ENCODE data around the gene CBFA2T2. TPM values are rescaled to one million over a fixed set of nuclear protein-coding genes. Genes with fewer than 3 reads are reported as not detected.

The CBFA2T2 gene
- polyA plus RNA-seq, 3 donors: 1.7 to 9.7 (median 4.9) TPM

DNA sequence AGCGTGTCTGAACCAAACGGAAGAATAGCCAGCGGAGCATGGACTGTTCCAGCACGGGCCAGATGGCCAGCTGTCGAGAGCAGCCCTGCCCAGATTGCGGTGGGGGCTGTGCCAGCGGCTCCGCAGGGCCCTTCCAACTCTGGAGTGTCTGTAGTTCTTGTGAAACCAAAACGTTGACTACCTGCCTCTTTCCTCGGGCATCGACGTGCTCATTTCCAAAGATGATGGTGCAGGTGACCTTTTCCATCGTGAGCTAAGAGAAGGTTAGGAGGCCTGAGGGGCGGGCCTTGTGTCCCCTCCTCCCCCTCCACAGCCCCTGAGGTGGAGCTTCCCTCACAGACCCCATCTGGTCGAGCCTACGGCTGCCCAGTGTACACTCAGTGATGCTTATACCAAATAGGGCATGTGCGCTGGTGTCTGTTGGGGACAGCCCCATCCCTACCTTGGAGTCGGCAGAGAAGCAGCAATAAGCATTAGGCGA is 159.3 kb downstream of the CBFA2T2 start:
- TF ChIP-seq, protein P1, sequence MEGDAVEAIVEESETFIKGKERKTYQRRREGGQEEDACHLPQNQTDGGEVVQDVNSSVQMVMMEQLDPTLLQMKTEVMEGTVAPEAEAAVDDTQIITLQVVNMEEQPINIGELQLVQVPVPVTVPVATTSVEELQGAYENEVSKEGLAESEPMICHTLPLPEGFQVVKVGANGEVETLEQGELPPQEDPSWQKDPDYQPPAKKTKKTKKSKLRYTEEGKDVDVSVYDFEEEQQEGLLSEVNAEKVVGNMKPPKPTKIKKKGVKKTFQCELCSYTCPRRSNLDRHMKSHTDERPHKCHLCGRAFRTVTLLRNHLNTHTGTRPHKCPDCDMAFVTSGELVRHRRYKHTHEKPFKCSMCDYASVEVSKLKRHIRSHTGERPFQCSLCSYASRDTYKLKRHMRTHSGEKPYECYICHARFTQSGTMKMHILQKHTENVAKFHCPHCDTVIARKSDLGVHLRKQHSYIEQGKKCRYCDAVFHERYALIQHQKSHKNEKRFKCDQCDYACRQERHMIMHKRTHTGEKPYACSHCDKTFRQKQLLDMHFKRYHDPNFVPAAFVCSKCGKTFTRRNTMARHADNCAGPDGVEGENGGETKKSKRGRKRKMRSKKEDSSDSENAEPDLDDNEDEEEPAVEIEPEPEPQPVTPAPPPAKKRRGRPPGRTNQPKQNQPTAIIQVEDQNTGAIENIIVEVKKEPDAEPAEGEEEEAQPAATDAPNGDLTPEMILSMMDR (IDR thresholded peaks at IDR 0.05): no peak
- intact Hi-C loops (cut with micrococcal nuclease): no loop called here
- 96% methylated on average over 12 of the region's 19 CpGs for WGBS (ENCODE audit: insufficient coverage)

DNA sequence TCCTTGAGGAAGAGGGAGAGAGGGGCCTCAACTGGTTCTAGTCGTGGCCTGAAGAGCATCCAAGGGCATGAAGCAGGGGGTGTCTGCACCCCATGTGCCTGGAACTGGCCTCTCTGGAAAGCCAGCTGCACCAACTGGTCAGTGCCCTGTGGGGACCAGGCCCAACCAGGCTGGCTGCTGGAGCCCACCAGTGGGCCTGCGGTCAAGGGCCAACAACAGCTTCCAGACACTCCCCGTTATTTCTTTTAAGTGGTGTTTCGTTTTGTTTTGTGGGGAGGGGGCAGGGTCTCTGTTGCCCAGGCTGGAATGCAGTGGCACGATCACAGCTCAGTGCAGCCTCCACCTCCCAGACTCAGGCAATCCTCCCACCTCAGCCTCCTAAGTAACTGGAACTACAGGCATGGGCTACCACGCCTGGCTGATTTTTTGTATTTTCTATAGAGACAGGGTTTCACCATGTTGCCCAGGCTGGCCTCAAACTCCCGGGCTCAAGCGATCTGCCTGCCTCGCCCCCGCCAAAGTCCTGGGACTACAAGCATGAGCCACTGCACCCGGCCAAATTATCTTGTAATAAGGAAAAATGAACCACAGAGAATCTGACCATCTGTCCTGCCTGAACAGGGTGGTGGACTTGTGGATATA is 160.3 kb downstream of the CBFA2T2 start:
- H3K4me1 Mint-ChIP-seq: peaks cover 6% of the 10 kb centered on the region
- H3K9me3 ChIP-seq (replicated peaks in 1 of 2; ENCODE audit: control insufficient read depth in 1 of 2, insufficient read depth in 1 of 2, low read length in 2 of 2): no peaks in the 10 kb centered on the region
- no peak overlapping the region for H2AFZ ChIP-seq (ENCODE audit: insufficient read depth, low read depth, low read length, poor library complexity, severe bottlenecking)
- TF ChIP-seq, protein P1 (IDR thresholded peaks at IDR 0.05): no peak
- H3K27ac Mint-ChIP-seq: peak overlapping the region in 1 of 7 donors; percentile 33
- H3K36me3 ChIP-seq (replicated peaks in 1 of 2; ENCODE audit: control insufficient read depth in 1 of 2, insufficient read depth in 2 of 2, low read length in 2 of 2): peaks cover 6 to 13% of the 10 kb centered on the region in 2 donors
- H3K27ac ChIP-seq (ENCODE audit: low read depth in 1 of 2, low read length in 2 of 2): no peak overlapping the region
- peaks cover 1 to 8% (median 2%) of the 10 kb centered on the region in 3 donors for H3K27me3 Mint-ChIP-seq (ENCODE audit: low read depth in 3 of 3)
- H3K9me3 Mint-ChIP-seq: no peaks in the 10 kb centered on the region
- H3K4me1 ChIP-seq (ENCODE audit: control insufficient read depth in 1 of 2, insufficient read depth in 2 of 2, low read length in 2 of 2): no peaks in the 10 kb centered on the region
- no peak overlapping the region for H3K4me2 ChIP-seq (replicated peaks; ENCODE audit: extremely low read depth, low read length, poor library complexity, severe bottlenecking)
- intact Hi-C loops (cut with micrococcal nuclease): no loop called here
- H3K9ac ChIP-seq (ENCODE audit: insufficient read depth, low read length, poor library complexity, severe bottlenecking): no peak overlapping the region
- H4K20me1 ChIP-seq (ENCODE audit: insufficient read depth, low read length): no peaks in the 10 kb centered on the region
- H3K4me3 ChIP-seq (replicated peaks in 1 of 3; ENCODE audit: low read depth in 2 of 3, low read length in 3 of 3): no peak overlapping the region
- WGBS (ENCODE audit: insufficient coverage): 97% methylated on average over 5 of the region's 11 CpGs
- no peak overlapping the region for H3K4me3 Mint-ChIP-seq
- no peak for DNase-seq
- H3K36me3 Mint-ChIP-seq: peaks cover 12 to 15% of the 10 kb centered on the region in 2 donors
- H3K27me3 ChIP-seq (ENCODE audit: control insufficient read depth in 2 of 2, insufficient read depth in 2 of 2, low read length in 2 of 2): no peaks in the 10 kb centered on the region
- H3K79me2 ChIP-seq (ENCODE audit: insufficient read depth, low read length): no peaks in the 10 kb centered on the region

More for the DNA sequence above, 159.3 kb downstream of the CBFA2T2 start:
- Histone ChIP-seq H3K4me2 (replicated peaks; ENCODE audit: extremely low read depth, low read length, poor library complexity, severe bottlenecking) (no peak overlapping the region), H3K4me1 (ENCODE audit: control insufficient read depth in 1 of 2, insufficient read depth in 2 of 2, low read length in 2 of 2) (no peaks in the 10 kb centered on the region), H3K79me2 (ENCODE audit: insufficient read depth, low read length) (no peaks in the 10 kb centered on the region), H4K20me1 (ENCODE audit: insufficient read depth, low read length) (no peaks in the 10 kb centered on the region), H3K4me3 (replicated peaks in 1 of 3; ENCODE audit: low read depth in 2 of 3, low read length in 3 of 3) (no peak overlapping the region), H3K9ac (ENCODE audit: insufficient read depth, low read length, poor library complexity, severe bottlenecking) (no peak overlapping the region), H3K27me3 (ENCODE audit: control insufficient read depth in 2 of 2, insufficient read depth in 2 of 2, low read length in 2 of 2) (no peaks in the 10 kb centered on the region), H3K27ac (ENCODE audit: low read depth in 1 of 2, low read length in 2 of 2) (no peak overlapping the region), H2AFZ (ENCODE audit: insufficient read depth, low read depth, low read length, poor library complexity, severe bottlenecking) (no peak overlapping the region), H3K9me3 (replicated peaks in 1 of 2; ENCODE audit: control insufficient read depth in 1 of 2, insufficient read depth in 1 of 2, low read length in 2 of 2) (no peaks in the 10 kb centered on the region), H3K36me3 (replicated peaks in 1 of 2; ENCODE audit: control insufficient read depth in 1 of 2, insufficient read depth in 2 of 2, low read length in 2 of 2) (peaks cover 16 to 23% of the 10 kb centered on the region in 2 donors)
- peaks cover 21 to 25% of the 10 kb centered on the region in 2 donors for H3K36me3 Mint-ChIP-seq
- H3K9me3 Mint-ChIP-seq: no peaks in the 10 kb centered on the region
- peaks cover 6% of the 10 kb centered on the region for H3K4me1 Mint-ChIP-seq
- H3K4me3 Mint-ChIP-seq: no peak overlapping the region
- peaks cover 1 to 4% (median 2%) of the 10 kb centered on the region in 3 donors for H3K27me3 Mint-ChIP-seq (ENCODE audit: low read depth in 3 of 3)
- H3K27ac Mint-ChIP-seq: no peak overlapping the region
- no peak for DNase-seq

Data from CD14-positive monocyte (primary cell).